Panc1 (cell line): ENCODE data around the gene TXN. TPM values are rescaled to one million over a fixed set of nuclear protein-coding genes. Genes with fewer than 3 reads are reported as not detected.

Experiments used
- ATAC-seq: fragments of 200-7000 bp; cut with Tn5 transposase; 2 replicates; pipeline ENCODE4 v1.9.1; 2020; ENCODE audit warnings: mild to moderate bottlenecking, moderate library complexity
- BruUV-seq: library from RNA; stranded (reverse); fragments of 400-500 nt; replicated peaks from 2 replicates; lab custom pipeline; 2021; lab: Mats Ljungman, UMichigan
- CTCF ChIA-PET: fragments of 300-600 bp; sonication (Branson Sonifier 250); formaldehyde crosslinking; loops from one replicate; lab custom pipeline; 2022; ENCODE audit warnings: antibody characterized with exemption; lab: Charles Lee
- POLR2A ChIA-PET: fragments of 300-600 bp; sonication (Branson Sonifier 250); formaldehyde crosslinking; loops from one replicate; lab custom pipeline; 2022; ENCODE audit warnings: antibody characterized with exemption; lab: Charles Lee
- DNase-seq: peaks from one replicate; pipeline ENCODE4 v3.0.0-alpha.2; 2010; ENCODE audit warnings: low read depth, low spot score
- H3K27ac ChIP-seq: 2 replicates; pipeline ENCODE4 v1.5.1; 2011; ENCODE audit warnings: mild to moderate bottlenecking, low read length, inconsistent platforms
- H3K27me3 ChIP-seq: fragments of 200-500 bp; sonication (Bioruptor generic); 2 replicates; pipeline ENCODE4 v1.6.0; 2014; ENCODE audit warnings: low read length, inconsistent platforms; ENCODE audit not compliant: control insufficient read depth, insufficient read depth
- H3K36me3 ChIP-seq: fragments of 200-500 bp; sonication (Bioruptor generic); 2 replicates; pipeline ENCODE4 v1.5.1; 2014; ENCODE audit warnings: inconsistent platforms, mild to moderate bottlenecking, low read length, moderate library complexity; ENCODE audit not compliant: control insufficient read depth, insufficient read depth
- H3K4me1 ChIP-seq: 2 replicates; pipeline ENCODE4 v1.5.1; 2011; ENCODE audit warnings: inconsistent platforms, mild to moderate bottlenecking, low read length, moderate library complexity; ENCODE audit not compliant: control insufficient read depth, insufficient read depth
- H3K4me3 ChIP-seq, 2 experiments: 2 replicates each; pipeline ENCODE4 v1.5.1; 2011 to 2012; ENCODE audit warnings: low read depth in 2 of 2, low read length in 2 of 2, mild to moderate bottlenecking in 2 of 2, inconsistent platforms in 1 of 2, moderate library complexity in 1 of 2
- H3K9me3 ChIP-seq: fragments of 200-500 bp; sonication (Bioruptor generic); 2 replicates; pipeline ENCODE4 v1.5.1; 2014; ENCODE audit warnings: low read depth, mild to moderate bottlenecking, inconsistent platforms, low read length, moderate library complexity; ENCODE audit not compliant: control insufficient read depth, insufficient read depth
- POLR2AphosphoS5 ChIP-seq: IDR thresholded peaks from 2 replicates; pipeline ENCODE4 v1.6.1; 2012; ENCODE audit warnings: mild to moderate bottlenecking, low read depth, low read length, moderate library complexity
- SIN3A ChIP-seq: IDR thresholded peaks from 2 replicates; pipeline ENCODE4 v1.6.1; 2012; ENCODE audit warnings: low read depth, mild to moderate bottlenecking, low read length, moderate library complexity, borderline replicate concordance; ENCODE audit not compliant: insufficient read depth
- TCF7L2 ChIP-seq: IDR thresholded peaks from 2 replicates; pipeline ENCODE4 v1.6.1; 2011; ENCODE audit warnings: mild to moderate bottlenecking, low read depth, low read length, inconsistent platforms
- in situ Hi-C: cut with HindIII; loops from 2 replicates; pipeline ENCODE4 v1.10.0; 2016; ENCODE audit warnings: low sequenced_read_pairs, low pct_unique_long_range_greater_than_20kb
- intact Hi-C: fragments of 100-400 bp; cut with micrococcal nuclease; formaldehyde crosslinking; loops from one replicate; pipeline ENCODE4 v1.10.0; 2022; ENCODE audit not compliant: unreplicated experiment
- total RNA-seq: library from RNA; stranded (reverse); gene quantifications from one replicate; pipeline ENCODE4 v1.2.1, GENCODE V29; 2021; ENCODE audit not compliant: unreplicated experiment
- TF ChIP-seq, protein P1 (sequence below), 2 experiments: IDR thresholded peaks; 2 replicates each; pipeline ENCODE4 v1.6.1; 2011 to 2012; ENCODE audit warnings: low read depth in 2 of 2, control low read depth in 1 of 2, low read length in 1 of 2, mild to moderate bottlenecking in 1 of 2, moderate library complexity in 1 of 2; ENCODE audit not compliant: insufficient read depth in 1 of 2
- TF ChIP-seq, protein P2 (sequence below): fragments of 450-650 bp; IDR thresholded peaks from 2 replicates; pipeline ENCODE4 v1.5.1; 2017; ENCODE audit warnings: mild to moderate bottlenecking

TXN gene
- total RNA-seq, 1 experiment from 2014 or later: 197 TPM

GRCh38 chr9:110270211-110270995 lies 14.1 kb upstream of the TXN start:
- in situ Hi-C loops: no loop called here
- ChIA-PET CTCF (no interaction called here), POLR2A (no interaction called here)
- ATAC-seq (no peak), DNase-seq (no peak)
- no peaks in the 10 kb centered on the region for H3K27me3 ChIP-seq
- H3K4me3 ChIP-seq: no peak overlapping the region
- no TSS peak for BruUV-seq
- TF ChIP-seq TCF7L2 (no peak), SIN3A (no peak)
- H3K27ac ChIP-seq: no peak overlapping the region
- no peaks in the 10 kb centered on the region for H3K4me1 ChIP-seq
- H3K9me3 ChIP-seq: no peaks in the 10 kb centered on the region
- intact Hi-C loops: no loop called here
- no peaks in the 10 kb centered on the region for H3K36me3 ChIP-seq

GRCh38 chr9:110266795-110267194 lies 10.5 kb upstream of the TXN start:
- Histone ChIP-seq H3K36me3 (no peaks in the 10 kb centered on the region), H3K27me3 (no peaks in the 10 kb centered on the region), H3K4me3 (no peak overlapping the region), H3K4me1 (no peaks in the 10 kb centered on the region), H3K9me3 (no peaks in the 10 kb centered on the region), H3K27ac (no peak overlapping the region)
- no TSS peak for BruUV-seq
- intact Hi-C loops: no loop called here
- ChIA-PET CTCF (no interaction called here), POLR2A (no interaction called here)
- in situ Hi-C loops: no loop called here
- TF ChIP-seq TCF7L2: no peak
- DNase-seq (no peak), ATAC-seq (no peak)

DNA sequence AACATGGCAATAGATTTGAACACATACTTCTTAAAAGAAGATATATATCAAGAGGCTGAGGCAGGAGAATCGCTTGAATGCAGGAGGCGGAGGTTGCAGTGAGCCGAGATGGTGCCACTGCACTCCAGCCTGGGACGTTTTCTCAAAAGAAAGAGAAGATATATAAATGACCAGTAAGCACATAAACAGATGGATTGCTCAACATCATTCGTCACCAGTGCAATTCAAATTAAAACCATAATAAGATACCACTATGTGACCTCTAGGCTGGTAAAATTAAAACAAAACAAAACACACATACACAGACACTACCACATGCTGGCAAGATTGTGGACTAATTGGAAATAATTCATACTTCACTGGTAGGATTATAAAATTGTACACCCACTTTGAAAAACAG lies 5.3 kb upstream of the TXN start:
- no peak overlapping the region for H3K27ac ChIP-seq
- POLR2A ChIA-PET: no interaction called here
- H3K4me1 ChIP-seq: peaks cover 2% of the 10 kb centered on the region; the same call in 1 of the 2 replicates
- H3K36me3 ChIP-seq: no peaks in the 10 kb centered on the region
- no peaks in the 10 kb centered on the region for H3K27me3 ChIP-seq
- no peaks in the 10 kb centered on the region for H3K9me3 ChIP-seq
- TF ChIP-seq SIN3A (no peak), POLR2AphosphoS5 (no peak), TCF7L2 (no peak)
- TF ChIP-seq, protein P1, sequence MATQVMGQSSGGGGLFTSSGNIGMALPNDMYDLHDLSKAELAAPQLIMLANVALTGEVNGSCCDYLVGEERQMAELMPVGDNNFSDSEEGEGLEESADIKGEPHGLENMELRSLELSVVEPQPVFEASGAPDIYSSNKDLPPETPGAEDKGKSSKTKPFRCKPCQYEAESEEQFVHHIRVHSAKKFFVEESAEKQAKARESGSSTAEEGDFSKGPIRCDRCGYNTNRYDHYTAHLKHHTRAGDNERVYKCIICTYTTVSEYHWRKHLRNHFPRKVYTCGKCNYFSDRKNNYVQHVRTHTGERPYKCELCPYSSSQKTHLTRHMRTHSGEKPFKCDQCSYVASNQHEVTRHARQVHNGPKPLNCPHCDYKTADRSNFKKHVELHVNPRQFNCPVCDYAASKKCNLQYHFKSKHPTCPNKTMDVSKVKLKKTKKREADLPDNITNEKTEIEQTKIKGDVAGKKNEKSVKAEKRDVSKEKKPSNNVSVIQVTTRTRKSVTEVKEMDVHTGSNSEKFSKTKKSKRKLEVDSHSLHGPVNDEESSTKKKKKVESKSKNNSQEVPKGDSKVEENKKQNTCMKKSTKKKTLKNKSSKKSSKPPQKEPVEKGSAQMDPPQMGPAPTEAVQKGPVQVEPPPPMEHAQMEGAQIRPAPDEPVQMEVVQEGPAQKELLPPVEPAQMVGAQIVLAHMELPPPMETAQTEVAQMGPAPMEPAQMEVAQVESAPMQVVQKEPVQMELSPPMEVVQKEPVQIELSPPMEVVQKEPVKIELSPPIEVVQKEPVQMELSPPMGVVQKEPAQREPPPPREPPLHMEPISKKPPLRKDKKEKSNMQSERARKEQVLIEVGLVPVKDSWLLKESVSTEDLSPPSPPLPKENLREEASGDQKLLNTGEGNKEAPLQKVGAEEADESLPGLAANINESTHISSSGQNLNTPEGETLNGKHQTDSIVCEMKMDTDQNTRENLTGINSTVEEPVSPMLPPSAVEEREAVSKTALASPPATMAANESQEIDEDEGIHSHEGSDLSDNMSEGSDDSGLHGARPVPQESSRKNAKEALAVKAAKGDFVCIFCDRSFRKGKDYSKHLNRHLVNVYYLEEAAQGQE (IDR thresholded peaks at IDR 0.05; ENCODE audit: insufficient read depth in 1 of 2, low read depth in 2 of 2, low read length in 1 of 2): no peak
- TF ChIP-seq, protein P2, sequence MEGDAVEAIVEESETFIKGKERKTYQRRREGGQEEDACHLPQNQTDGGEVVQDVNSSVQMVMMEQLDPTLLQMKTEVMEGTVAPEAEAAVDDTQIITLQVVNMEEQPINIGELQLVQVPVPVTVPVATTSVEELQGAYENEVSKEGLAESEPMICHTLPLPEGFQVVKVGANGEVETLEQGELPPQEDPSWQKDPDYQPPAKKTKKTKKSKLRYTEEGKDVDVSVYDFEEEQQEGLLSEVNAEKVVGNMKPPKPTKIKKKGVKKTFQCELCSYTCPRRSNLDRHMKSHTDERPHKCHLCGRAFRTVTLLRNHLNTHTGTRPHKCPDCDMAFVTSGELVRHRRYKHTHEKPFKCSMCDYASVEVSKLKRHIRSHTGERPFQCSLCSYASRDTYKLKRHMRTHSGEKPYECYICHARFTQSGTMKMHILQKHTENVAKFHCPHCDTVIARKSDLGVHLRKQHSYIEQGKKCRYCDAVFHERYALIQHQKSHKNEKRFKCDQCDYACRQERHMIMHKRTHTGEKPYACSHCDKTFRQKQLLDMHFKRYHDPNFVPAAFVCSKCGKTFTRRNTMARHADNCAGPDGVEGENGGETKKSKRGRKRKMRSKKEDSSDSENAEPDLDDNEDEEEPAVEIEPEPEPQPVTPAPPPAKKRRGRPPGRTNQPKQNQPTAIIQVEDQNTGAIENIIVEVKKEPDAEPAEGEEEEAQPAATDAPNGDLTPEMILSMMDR: no peak
- BruUV-seq: no TSS peak
- DNase-seq: no peak
- ATAC-seq: no peak
- CTCF ChIA-PET: no interaction called here
- H3K4me3 ChIP-seq: no peak overlapping the region
- intact Hi-C loops: no loop called here
- in situ Hi-C loops: no loop called here
